ENCODE measurements around the gene MLPH.

Gene MLPH

DNA sequence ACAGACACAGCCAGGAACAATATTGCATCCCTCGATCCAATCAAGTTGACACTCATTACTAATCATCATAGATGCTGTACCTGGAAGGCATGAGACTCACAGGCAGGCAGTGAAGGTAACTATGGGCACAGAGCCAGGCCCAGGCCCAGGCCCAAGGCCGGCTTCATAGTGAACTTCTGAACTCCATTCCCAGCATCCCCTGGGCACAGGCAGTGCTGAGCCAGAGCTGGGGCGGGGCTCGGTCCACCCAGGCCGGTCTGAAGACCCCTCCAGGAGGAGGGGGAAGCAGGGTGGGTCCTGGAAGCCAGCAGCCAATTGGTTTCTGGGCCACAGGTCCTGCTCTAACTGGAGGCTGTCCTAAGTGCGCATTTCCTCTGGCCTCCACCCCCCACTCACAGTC lies 37.6 kb downstream of the MLPH start:
- DNase-seq (ENCODE audit: low read depth in 2 of 2) = no peak

DNA sequence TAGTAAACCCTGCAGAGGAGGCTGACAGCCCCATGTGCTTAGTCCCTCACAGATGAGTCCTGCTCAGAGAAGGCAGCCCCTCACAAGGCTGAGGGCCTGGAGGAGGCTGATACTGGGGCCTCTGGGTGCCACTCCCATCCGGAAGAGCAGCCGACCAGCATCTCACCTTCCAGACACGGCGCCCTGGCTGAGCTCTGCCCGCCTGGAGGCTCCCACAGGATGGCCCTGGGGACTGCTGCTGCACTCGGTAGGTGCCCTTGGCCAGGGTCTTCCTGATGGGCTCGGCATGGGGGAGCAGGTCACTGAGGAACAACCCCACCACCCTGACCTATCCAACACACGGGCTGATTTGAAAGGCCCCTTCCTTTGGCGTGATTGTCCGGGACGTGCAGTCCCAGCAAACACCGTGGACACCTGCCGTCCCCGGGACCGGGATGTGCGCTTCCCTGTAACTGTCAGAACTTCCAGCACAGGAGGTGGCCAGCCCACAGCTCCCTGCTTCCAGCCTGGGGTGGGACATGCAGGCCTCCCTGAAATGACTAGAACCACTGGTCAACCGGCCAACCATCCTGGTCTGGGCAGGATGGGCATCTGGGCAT lies 38.6 kb downstream of the MLPH start:
- no peak for DNase-seq (ENCODE audit: low read depth in 2 of 2)

DNA sequence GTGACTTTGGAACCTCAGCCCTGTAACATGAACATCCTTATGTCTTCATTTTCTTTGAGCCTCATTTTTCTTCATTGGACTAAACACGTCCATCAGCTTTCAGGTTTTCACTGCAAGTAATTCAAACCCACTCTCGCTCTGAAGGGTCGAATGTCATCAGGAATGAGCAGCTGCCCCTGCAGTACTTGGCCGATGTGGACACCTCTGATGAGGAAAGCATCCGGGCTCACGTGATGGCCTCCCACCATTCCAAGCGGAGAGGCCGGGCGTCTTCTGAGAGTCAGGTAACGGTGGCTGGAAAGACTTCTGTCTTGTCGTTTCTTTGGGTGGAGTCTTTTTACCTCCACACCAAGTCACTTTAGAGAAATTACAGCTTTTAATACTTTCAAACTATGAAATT lies 40.2 kb downstream of the MLPH start:
- no peak for DNase-seq (ENCODE audit: low read depth in 2 of 2)

DNA sequence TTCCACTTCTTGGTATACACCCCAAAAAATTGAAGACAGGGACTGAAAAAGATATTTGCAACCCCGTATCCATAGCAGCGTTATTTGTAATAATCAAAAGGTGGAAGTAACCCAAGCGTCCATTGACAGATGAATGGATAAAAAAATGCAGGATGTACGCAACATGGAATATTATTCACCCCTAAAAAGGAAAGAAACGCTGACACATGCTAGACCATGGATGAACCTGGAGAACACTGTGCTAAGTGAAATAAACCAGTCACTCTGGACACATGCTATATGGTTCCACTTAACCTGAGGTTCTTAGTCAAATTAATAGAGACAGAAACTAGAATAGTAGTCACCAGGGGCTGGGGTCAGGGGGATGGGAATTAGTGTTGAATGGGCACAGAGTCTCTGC lies 40.7 kb downstream of the MLPH start:
- DNase-seq (ENCODE audit: low read depth in 2 of 2) = no peak

DNA sequence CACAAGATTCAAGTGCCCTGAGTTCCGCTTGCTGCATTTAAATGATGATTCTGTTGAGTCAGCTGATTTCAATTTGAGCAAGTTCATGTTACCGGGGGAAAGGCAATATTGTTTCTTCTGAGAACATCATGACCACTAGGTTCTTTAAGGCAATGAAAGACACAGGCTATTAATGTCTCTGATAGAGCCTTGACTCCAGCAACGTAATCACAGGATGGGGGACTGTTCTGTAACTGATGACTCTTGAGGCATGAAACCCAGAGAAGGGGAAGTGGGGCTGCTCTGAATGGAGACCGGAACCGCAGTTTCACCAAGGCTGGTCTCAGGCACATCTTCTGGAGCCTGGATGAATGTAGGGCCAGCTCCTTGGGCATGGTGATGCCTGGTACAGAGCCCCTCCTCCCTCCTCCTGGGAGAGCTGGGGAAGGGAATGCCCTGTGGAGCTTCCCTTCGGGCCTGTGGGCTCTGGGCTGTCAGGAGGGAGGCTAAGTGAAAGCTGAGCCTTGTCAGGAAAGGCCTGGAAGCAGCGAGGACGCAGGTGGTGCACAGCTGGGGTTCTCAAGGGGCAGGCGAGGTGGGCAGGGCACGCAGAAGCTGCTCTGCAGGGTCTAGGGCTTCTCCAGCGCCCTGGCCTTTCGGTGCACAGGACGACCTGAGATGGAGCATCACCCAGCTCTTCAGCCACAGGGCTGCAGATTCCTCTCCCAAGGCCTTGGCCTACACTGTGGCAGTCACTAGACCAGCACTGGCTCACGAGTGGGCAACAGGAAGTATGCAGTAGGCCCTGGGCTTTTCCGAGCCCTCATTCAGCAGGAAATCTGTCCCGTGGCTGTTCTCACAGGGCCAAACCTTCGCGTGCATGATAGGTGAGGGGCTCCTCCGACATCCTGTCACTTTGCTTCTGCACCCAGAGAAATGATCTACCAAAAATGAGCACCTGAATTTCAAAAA lies 42.7 kb downstream of the MLPH start:
- no peak for DNase-seq (ENCODE audit: low read depth in 2 of 2)

DNA sequence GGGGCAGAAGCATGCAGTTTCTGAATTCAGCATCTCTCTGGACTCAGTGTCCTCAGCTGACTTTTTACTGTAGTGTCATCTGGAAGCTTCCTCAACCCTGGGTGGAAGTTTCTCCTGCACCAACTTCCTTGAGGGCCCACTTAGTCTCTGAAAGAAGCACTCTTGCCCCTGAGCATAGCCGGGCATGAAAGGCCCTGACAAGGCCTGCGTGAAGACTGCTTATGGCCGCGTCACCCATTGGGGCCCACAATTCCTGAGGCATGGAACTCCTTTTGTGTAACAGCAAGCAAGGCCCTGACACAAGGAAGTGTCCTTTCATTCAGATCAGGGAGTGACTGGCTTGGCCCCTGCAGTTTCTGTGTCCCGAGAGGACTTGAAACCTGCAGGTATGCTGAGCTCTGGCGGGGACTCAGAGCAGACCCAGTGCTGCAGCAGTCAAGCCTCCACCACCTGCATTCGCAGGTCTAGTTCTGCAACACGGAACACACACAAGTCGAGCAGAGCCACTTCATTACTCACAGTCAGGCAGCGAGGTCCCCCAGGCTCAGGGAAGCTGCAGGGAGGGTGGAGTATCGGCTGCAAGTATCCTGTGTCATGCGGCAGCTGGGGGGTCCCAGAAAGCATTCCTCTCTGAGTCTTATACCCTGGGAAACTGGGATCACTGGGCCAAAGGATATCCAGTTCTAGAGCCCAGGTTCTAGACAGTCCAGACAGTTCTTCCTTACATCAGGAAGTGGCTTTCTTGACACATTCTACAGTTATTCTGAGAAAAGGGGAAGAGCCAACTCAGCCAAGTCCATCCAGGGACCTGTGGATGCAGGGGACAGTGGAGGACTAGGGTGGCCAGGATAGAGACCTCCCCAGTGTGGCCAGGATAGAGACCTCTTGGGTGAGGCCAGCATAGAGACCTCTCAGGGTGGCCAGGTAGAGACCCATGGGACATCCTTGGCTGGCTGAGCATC lies 43.7 kb downstream of the MLPH start:
- DNase-seq (ENCODE audit: low read depth in 2 of 2) = no peak

DNA sequence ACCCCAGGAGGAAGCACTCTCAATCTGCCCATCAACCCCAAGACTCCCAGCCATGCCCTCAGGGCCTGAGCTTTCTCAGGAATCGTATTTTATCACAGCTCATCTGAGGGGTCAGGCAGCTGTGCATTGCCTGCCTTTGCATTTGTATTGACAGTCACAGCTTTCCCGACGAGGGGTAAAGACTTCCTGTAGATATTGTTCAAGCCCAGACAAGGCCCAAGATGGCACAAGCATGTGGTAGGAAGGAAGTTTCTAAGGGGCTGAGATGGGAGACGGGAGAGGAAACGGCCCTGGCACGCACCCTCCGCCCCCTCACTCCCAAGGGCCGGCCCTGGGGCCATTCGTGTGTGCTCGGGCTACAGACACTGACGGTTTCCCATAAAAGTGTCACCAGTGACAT lies 45.1 kb downstream of the MLPH start:
- DNase-seq (ENCODE audit: low read depth in 2 of 2) = no peak

DNA sequence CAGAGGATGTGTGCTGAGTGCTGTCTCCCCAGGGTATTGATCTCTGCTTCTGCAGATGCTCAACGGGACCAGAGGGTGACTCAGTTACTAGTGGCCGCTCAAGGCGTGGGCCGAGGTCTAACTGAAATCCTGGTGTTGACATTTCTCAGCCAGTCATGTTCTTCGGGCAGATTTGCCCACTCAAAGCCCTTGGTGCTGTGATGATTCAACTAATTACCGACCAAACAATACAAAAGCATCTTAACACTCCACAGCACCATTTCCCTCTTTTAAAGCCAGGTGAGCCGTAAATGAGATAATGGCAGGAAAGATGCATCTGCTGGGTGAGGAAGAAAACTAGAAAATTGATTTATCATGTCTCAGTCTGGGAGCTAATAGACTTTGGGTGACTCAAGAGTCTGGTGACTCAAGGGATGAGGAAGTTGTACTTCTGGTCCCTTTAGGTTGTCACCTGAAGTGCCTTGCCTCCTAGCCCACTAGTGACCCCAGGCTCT lies 46.7 kb downstream of the MLPH start:
- no peak for DNase-seq (ENCODE audit: low read depth in 2 of 2)

DNA sequence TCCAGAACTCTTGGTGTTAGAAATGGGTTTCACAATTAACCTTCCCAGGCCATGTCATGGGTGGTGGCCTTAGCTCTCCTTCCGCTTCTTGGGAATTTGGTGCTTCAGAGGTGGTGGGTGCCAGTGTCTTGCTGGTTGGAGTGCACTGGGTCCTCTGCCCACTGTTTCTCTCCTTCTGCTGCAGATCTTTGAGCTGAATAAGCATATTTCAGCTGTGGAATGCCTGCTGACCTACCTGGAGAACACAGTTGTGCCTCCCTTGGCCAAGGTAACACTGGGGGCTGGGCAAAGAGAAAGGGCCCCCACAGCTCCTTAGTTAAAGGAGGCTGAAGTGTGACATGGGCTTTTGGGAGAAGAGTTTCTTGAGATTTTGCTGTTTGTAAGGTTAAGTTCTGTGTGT lies 47.3 kb downstream of the MLPH start:
- DNase-seq (ENCODE audit: low read depth in 2 of 2) = no peak

DNA sequence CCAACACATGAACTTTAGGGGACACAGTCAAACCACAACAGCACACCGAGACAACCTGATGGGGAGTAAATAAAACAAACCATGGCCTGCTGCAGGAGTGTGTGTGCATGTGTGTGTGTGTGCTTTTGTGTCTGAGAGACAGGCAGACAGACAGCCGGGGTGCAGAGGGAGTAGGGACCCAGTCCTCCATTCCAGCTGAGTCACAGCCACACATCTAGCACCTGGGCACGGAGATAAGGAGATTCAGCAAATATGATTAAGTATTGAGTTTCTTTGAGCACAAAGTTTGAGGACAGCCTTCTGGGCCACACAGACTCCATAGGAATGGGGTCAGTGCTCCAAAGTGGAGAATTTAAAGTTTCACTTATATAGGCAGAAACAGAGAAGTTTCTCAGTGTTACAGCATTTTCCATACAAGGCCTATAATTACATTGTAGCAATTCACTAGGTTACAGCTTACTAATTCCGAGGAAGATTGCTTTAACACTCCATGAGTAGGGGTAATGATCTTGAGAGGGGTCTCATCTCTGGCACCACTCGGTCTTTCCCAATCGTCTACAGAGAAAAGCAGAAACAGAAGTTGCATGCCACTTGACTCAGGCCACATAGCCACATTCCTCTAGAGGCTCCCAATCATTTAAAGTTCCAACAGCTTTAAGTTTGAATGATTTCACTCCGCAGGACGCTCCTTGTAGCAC lies 48.5 kb downstream of the MLPH start:
- DNase-seq (ENCODE audit: low read depth in 2 of 2) = no peak

DNA sequence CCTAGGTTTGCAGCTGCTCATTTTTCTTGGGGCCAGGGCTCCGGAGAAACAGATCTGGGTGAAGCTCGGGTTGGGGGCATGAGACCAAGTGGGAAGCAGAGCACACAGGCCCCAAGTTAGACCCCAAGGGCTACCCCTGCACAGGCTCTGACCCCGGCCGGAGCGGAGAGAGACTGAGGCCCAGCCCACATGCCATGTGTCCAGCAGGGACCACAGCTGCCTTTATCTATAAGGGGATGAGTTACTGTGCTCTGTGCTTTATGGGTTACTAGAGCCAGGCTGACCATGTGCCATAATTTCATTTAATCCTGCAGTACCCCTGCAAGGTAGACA lies 49.0 kb downstream of the MLPH start:
- DNase-seq (ENCODE audit: low read depth in 2 of 2) = no peak

DNA sequence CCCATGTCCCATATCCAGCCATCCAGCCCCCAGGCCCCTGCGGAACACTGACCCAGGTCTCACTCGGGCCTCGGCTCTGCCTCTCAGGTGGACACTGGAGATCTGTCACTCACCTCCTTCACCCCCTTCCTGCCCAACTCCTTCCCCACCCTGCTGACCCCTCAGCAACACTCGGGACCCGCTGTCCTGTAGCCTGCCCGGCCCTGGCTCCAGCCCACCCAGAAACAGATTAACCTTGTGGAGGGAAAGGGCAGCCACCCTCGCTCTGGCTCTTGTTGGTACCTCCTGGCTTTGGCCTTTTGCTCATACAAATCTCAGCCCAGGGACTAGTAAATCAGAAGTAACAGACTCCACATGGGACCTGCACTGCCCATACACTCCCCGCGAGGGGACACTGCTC lies 49.6 kb downstream of the MLPH start:
- no peak for DNase-seq (ENCODE audit: low read depth in 2 of 2)

DNA sequence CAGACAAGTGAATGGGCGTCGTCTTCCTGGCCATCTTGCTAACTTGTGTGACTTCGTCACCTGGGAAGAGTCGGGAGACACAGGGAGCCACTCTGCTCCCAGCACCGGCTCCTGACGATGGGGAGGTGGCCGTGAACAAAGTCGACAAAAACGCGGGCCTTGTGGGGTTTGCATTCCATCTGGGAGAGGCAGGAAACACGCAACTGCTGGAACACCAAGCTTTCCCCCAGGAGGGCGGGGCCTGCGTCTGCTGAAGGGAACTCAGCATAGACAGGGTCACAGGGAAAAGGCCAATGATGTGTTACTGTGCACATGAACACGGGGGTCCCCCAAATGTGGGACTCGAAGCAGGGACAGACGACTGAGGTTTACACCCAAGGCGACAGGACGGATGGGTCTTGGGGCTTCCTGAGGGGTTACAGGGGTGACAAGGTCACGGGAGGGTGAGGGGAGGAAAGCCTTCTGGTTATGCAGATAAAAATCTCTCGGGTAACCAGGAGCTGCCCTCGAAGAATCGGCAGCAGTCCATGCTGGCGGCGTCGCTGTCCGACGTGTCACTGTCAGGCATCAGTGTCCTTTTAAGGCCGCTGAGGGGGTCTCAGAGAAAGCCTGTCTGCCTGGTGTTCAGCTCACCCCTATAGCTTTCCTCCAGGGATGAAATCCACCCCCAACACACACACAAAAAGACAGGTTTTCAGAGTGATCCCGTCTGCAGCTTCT lies 51.1 kb downstream of the MLPH start:
- no peak for DNase-seq (ENCODE audit: low read depth in 2 of 2)

DNA sequence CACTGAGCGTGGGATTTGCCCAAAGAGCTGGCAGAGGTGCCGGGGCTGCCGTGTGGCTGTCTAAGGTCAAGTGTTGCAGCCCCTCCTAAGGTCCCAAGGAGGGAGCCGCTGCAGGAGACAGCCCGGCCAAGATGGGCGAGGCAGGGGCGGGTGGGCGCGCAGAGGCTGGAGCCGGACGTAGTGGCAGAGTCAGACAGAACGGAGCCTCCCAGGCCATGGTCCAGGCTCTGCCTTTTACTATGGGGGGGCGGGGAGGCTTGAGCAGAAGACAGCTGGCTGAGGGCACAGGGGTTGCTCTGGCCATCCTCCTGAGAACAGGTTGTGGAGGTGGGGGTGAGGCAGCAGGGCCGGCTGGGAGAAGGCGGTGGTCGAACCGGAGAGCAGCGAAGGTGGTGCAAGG lies 51.9 kb downstream of the MLPH start:
- no peak for DNase-seq (ENCODE audit: low read depth in 2 of 2)

DNA sequence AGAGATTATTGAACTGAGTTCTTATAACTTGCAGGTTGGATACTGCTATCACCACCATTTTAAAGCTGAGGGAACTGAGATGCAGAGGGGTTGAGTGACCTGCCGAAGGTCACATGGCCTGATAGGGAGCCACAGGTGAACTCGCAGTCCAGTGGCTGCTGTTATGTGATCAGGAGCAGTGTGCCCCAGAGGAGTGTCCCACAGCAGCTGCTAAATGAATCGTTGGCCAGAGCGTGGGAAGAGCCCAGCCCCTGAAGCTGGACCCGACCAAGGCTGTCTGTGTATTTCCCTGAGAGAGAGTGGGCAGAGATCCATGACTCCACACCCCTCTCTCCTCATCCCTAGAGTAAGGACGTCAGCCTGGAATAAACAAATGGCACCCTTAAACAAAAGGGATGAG lies 52.6 kb downstream of the MLPH start:
- no peak for DNase-seq (ENCODE audit: low read depth in 2 of 2)

DNA sequence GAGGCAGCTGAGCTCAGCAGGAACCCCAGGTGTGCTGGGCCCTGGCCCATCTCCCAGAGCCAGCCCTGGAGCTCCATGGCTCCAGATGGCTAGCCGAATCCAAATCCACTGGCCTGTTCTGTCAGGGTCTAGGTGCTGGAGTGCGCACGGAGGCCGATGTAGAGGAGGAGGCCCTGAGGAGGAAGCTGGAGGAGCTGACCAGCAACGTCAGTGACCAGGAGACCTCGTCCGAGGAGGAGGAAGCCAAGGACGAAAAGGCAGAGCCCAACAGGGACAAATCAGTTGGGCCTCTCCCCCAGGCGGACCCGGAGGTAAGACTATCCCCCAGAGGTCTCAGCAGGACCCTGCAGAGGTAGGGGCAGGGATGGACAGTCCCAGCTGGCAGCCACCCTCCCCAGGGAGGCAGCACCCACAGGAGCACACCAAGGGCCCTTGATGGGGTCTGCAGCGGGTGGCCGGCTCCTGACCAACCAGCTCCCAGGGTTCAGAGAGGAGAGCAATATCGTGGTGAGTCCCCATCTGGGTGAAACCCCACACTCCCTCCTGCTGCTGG lies 53.2 kb downstream of the MLPH start:
- no peak for DNase-seq (ENCODE audit: low read depth in 2 of 2)

DNA sequence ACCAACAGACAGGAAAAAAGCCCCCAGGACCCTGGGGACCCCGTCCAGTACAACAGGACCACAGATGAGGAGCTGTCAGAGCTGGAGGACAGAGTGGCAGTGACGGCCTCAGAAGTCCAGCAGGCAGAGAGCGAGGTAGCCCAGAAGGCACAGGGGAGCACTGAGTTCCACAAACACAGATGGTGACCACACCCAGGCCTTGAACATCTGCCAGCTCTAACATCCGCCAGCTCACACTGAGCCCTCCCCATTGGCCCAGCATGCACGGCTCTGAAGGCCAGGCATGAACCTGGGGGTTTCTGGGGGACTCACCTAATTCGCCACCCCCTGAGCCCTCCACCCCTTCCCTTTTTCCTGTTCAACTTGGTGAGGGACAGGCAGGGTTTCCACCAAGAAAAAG lies 53.8 kb downstream of the MLPH start:
- no peak for DNase-seq (ENCODE audit: low read depth in 2 of 2)

DNA sequence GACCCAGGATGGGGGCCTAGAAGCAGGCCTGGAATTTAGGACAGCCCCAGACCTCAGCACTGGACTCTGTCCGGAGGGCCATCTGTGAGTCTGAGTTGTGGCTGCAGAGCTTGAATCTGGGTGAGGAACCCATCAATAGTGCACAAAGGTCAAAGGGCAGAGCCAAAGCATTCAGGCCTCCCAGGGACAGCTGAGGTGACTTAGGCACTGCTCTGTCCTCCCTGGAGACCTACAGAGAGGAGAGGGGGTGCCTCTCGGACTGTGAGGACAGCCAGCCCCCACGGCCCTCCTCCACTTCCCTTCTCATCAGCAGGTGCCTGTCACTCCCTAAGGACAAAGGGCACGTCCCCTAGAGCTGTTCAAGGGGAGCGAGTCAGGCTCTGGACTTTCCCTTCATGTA lies 54.2 kb downstream of the MLPH start:
- DNase-seq (ENCODE audit: low read depth in 2 of 2) = no peak

DNA sequence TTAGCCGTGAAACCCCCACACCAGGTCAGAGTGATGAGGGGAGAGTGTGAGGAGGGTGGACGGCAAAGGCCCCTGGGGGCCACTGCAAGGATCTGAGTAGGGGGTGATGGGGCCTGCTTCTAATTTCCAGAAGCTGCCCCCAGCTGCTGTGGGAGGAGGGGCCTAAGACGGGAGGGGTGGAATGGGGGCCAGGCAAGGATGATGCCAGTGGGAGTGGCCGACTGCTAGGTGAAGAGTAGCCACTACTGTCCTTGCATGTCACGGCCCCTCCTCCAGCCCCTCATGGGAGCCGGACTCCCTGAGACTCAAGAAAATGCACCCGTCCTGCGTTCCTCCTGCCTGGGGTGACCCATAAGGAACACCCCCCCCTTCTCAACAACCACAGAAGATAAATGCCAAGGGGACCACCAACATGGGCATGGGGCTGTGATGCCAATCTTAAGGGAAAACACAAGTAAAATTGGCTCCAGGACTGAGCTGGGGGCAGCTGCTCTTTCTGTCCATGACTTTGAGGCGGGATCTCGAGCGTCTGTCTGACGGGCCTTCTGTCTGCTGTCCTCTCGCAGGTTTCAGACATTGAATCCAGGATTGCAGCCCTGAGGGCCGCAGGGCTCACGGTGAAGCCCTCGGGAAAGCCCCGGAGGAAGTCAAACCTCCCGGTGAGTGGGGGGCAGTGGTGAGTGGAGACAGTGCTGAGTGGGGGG lies 55.1 kb downstream of the MLPH start:
- DNase-seq (ENCODE audit: low read depth in 2 of 2) = no peak

Measured in stimulated activated CD8-positive, alpha-beta memory T cell treated with anti-CD3 and anti-CD28 coated beads, Interleukin-7, amount 100 ng/mL, for 1 hour (primary cell).